GM23338 (cell line): ENCODE data around the gene CCT6B. TPM values are rescaled to one million over a fixed set of nuclear protein-coding genes. Genes with fewer than 3 reads are reported as not detected.

ENCODE experiments used
- ATAC-seq: fragments of 200-7000 bp; cut with Tn5 transposase; 3 replicates; pipeline ENCODE4 v1.9.1; 2020
- DNase-seq: peaks from one replicate; pipeline ENCODE4 v3.0.0-alpha.2; 2015; ENCODE audit warnings: low spot score
- H2AFZ ChIP-seq: fragments of 200-600 bp; sonication (generic); 2 replicates; pipeline ENCODE4 v1.8.0; 2016; ENCODE audit warnings: antibody characterized with exemption, mild to moderate bottlenecking, moderate library complexity
- H3F3A ChIP-seq: fragments of 200-600 bp; sonication (generic); replicated peaks from 2 replicates; pipeline ENCODE4 v1.8.0; 2017; ENCODE audit warnings: antibody characterized with exemption, mixed run types, low read depth
- H3K27ac ChIP-seq: fragments of 200-600 bp; sonication (generic); 2 replicates; pipeline ENCODE4 v1.6.1; 2016; ENCODE audit warnings: low read depth
- H3K27me3 ChIP-seq: fragments of 200-600 bp; sonication (generic); 2 replicates; pipeline ENCODE4 v1.8.0; 2016; ENCODE audit warnings: mild to moderate bottlenecking, mixed run types, moderate library complexity; ENCODE audit not compliant: insufficient read depth
- H3K36me3 ChIP-seq: fragments of 200-600 bp; sonication (generic); 2 replicates; pipeline ENCODE4 v1.8.0; 2016; ENCODE audit warnings: mild to moderate bottlenecking; ENCODE audit not compliant: insufficient read depth
- H3K4me1 ChIP-seq: fragments of 200-600 bp; sonication (generic); 2 replicates; pipeline ENCODE4 v1.8.0; 2016; ENCODE audit warnings: mild to moderate bottlenecking, moderate library complexity; ENCODE audit not compliant: insufficient read depth
- H3K4me2 ChIP-seq: fragments of 200-600 bp; sonication (generic); 2 replicates; pipeline ENCODE4 v1.7.1; 2017; ENCODE audit warnings: mixed run types
- H3K4me3 ChIP-seq: fragments of 200-600 bp; sonication (generic); 2 replicates; pipeline ENCODE4 v1.6.1; 2016; ENCODE audit warnings: mixed run types
- H3K79me2 ChIP-seq: fragments of 200-600 bp; sonication (generic); replicated peaks from 2 replicates; pipeline ENCODE4 v1.8.0; 2017; ENCODE audit warnings: mild to moderate bottlenecking; ENCODE audit not compliant: insufficient read depth
- H3K9me2 ChIP-seq: fragments of 200-600 bp; sonication (generic); 2 replicates; pipeline ENCODE4 v1.8.0; 2017; ENCODE audit not compliant: insufficient read depth
- H4K20me1 ChIP-seq: fragments of 200-600 bp; sonication (generic); replicated peaks from 2 replicates; pipeline ENCODE4 v1.8.0; 2017; ENCODE audit warnings: mild to moderate bottlenecking; ENCODE audit not compliant: insufficient read depth
- H3K27ac Mint-ChIP-seq: 2 replicates; pipeline ENCODE4 v1.8.0; 2020; ENCODE audit warnings: inconsistent platforms, mild to moderate bottlenecking, moderate library complexity, mixed read lengths
- H3K27me3 Mint-ChIP-seq: 3 replicates; pipeline ENCODE4 v1.8.0; 2022; ENCODE audit warnings: low read depth, mild to moderate bottlenecking, moderate library complexity, mixed read lengths, inconsistent platforms; ENCODE audit not compliant: insufficient read depth, poor library complexity
- H3K36me3 Mint-ChIP-seq: 3 replicates; pipeline ENCODE4 v1.8.0; 2021; ENCODE audit warnings: low read depth, mild to moderate bottlenecking, inconsistent platforms, moderate library complexity, mixed read lengths
- H3K4me1 Mint-ChIP-seq: 3 replicates; pipeline ENCODE4 v1.8.0; 2020; ENCODE audit warnings: mild to moderate bottlenecking, inconsistent platforms, mixed read lengths
- H3K4me3 Mint-ChIP-seq: 3 replicates; pipeline ENCODE4 v1.8.0; 2021; ENCODE audit warnings: moderate library complexity, mild to moderate bottlenecking, inconsistent platforms, mixed read lengths
- H3K9me3 Mint-ChIP-seq: 3 replicates; pipeline ENCODE4 v1.8.0; 2020; ENCODE audit warnings: moderate library complexity, mild to moderate bottlenecking, inconsistent platforms, mixed read lengths
- CREB1 ChIP-seq: fragments of 250-450 bp; sonication (Bioruptor Pico); IDR thresholded peaks from 2 replicates; pipeline ENCODE4 v1.5.0; 2020; ENCODE audit warnings: low read depth, mild to moderate bottlenecking, moderate library complexity
- EZH2 ChIP-seq: fragments of 200-600 bp; sonication (generic); IDR thresholded peaks from one replicate; pipeline ENCODE4 v1.8.0; 2017; ENCODE audit warnings: antibody characterized with exemption, mild to moderate bottlenecking, low read depth; ENCODE audit not compliant: unreplicated experiment
- EZH2phosphoT487 ChIP-seq: fragments of 200-600 bp; sonication (generic); IDR thresholded peaks from one replicate; pipeline ENCODE4 v1.8.1; 2018; ENCODE audit warnings: antibody characterized with exemption; ENCODE audit not compliant: unreplicated experiment
- JUNB ChIP-seq: IDR thresholded peaks from one replicate; pipeline ENCODE4 v1.6.1; 2016; ENCODE audit warnings: antibody characterized with exemption; ENCODE audit not compliant: unreplicated experiment
- NANOG ChIP-seq: IDR thresholded peaks from 2 replicates; pipeline ENCODE4 v1.6.1; 2016; ENCODE audit warnings: antibody characterized with exemption, borderline replicate concordance
- POLR2AphosphoS5 ChIP-seq: IDR thresholded peaks from 2 replicates; pipeline ENCODE4 v1.6.1; 2016; ENCODE audit warnings: antibody characterized with exemption, low read depth
- REST ChIP-seq: IDR thresholded peaks from one replicate; pipeline ENCODE4 v1.6.1; 2018; ENCODE audit warnings: antibody characterized with exemption; ENCODE audit not compliant: unreplicated experiment
- STAT1 ChIP-seq: IDR thresholded peaks from one replicate; pipeline ENCODE4 v1.6.1; 2016; ENCODE audit warnings: antibody characterized with exemption; ENCODE audit not compliant: unreplicated experiment
- ZNF114 ChIP-seq: fragments of 250-450 bp; sonication (Bioruptor Pico); IDR thresholded peaks from 2 replicates; pipeline ENCODE4 v1.5.0; 2020; ENCODE audit warnings: mild to moderate bottlenecking, moderate library complexity
- ZNF331 ChIP-seq: fragments of 250-450 bp; sonication (Bioruptor Pico); IDR thresholded peaks from 2 replicates; pipeline ENCODE4 v1.5.0; 2020; ENCODE audit warnings: low read depth, mild to moderate bottlenecking, moderate library complexity
- ZNF462 ChIP-seq: fragments of 250-450 bp; sonication (Bioruptor Pico); IDR thresholded peaks from 2 replicates; pipeline ENCODE4 v1.5.0; 2020; ENCODE audit warnings: mild to moderate bottlenecking, moderate library complexity
- polyA plus RNA-seq: library from polyadenylated mRNA; unstranded; fragments of >200 nt; fragmentation: Nextera tagmentation; extraction: Ambion mirVana; gene quantifications from 2 replicates; pipeline ENCODE4 v1.2.1, GENCODE V29; 2016
- total RNA-seq: library from RNA; depleted of rRNA; stranded (reverse); fragments of >200 nt; shearing (Covaris generic); gene quantifications from 2 replicates; pipeline ENCODE4 v1.2.3, GENCODE V29; 2014
- TF ChIP-seq, protein P1 (sequence below): IDR thresholded peaks from 2 replicates; pipeline ENCODE4 v1.6.1; 2016; ENCODE audit warnings: antibody characterized with exemption
- TF ChIP-seq, protein P2 (sequence below), 2 experiments: fragments of 200-600 bp in 1 of 2; sonication (generic) in 1 of 2; conservative IDR thresholded peaks; 2 replicates each; pipeline versions ENCODE4 v1.5.1 to v1.6.1; 2016 to 2017; ENCODE audit warnings: antibody characterized with exemption in 2 of 2, low read depth in 2 of 2, mild to moderate bottlenecking in 2 of 2, moderate library complexity in 1 of 2

Gene CCT6B
- total and polyA plus RNA-seq, 2 experiments from 2014 or later = 0.94 to 1.1 TPM

DNA sequence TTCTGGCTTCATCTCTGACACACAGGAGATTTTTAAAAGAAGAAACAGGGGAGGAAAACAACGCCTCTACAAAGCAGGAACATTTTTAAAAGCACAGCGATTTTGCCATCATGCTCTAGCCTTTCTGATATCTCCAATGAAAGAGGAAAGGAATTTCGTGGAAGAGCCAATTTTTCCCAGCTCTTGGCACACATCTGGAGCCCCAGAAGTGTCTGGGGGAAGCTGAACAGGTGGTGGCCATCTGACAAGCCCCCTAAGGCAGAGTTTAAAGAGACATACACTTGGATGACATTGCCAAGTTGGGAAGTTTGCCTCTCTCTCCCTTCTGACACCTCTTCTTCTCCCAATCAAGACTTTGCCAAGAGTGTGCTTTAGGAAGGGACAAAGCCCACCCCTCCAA, 82.1 kb downstream of the CCT6B start:
- H3K36me3 Mint-ChIP-seq = no peaks in the 10 kb centered on the region; the same call in 2 of the 3 replicates
- Histone ChIP-seq H3F3A (no peaks in the 10 kb centered on the region), H4K20me1 (no peaks in the 10 kb centered on the region), H3K36me3 (no peaks in the 10 kb centered on the region), H3K4me1 (peaks cover 10% of the 10 kb centered on the region), H2AFZ (no peak overlapping the region), H3K27me3 (no peaks in the 10 kb centered on the region), H3K4me2 (no peak overlapping the region), H3K4me3 (no peak overlapping the region), H3K9me2 (no peaks in the 10 kb centered on the region; the same call in 1 of the 2 replicates), H3K27ac (no peak overlapping the region), H3K79me2 (no peaks in the 10 kb centered on the region)
- ATAC-seq (no peak), DNase-seq (no peak)
- TF ChIP-seq JUNB (no peak), STAT1 (no peak), POLR2AphosphoS5 (no peak), NANOG (no peak), ZNF462 (no peak), EZH2phosphoT487 (no peak), EZH2 (no peak), ZNF331 (CRISPR knock-in tag) (no peak), REST (no peak), CREB1 (CRISPR knock-in tag) (no peak), ZNF114 (CRISPR knock-in tag) (no peak)
- TF ChIP-seq, protein P1, sequence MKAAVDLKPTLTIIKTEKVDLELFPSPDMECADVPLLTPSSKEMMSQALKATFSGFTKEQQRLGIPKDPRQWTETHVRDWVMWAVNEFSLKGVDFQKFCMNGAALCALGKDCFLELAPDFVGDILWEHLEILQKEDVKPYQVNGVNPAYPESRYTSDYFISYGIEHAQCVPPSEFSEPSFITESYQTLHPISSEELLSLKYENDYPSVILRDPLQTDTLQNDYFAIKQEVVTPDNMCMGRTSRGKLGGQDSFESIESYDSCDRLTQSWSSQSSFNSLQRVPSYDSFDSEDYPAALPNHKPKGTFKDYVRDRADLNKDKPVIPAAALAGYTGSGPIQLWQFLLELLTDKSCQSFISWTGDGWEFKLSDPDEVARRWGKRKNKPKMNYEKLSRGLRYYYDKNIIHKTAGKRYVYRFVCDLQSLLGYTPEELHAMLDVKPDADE = no peak
- TF ChIP-seq, protein P2, sequence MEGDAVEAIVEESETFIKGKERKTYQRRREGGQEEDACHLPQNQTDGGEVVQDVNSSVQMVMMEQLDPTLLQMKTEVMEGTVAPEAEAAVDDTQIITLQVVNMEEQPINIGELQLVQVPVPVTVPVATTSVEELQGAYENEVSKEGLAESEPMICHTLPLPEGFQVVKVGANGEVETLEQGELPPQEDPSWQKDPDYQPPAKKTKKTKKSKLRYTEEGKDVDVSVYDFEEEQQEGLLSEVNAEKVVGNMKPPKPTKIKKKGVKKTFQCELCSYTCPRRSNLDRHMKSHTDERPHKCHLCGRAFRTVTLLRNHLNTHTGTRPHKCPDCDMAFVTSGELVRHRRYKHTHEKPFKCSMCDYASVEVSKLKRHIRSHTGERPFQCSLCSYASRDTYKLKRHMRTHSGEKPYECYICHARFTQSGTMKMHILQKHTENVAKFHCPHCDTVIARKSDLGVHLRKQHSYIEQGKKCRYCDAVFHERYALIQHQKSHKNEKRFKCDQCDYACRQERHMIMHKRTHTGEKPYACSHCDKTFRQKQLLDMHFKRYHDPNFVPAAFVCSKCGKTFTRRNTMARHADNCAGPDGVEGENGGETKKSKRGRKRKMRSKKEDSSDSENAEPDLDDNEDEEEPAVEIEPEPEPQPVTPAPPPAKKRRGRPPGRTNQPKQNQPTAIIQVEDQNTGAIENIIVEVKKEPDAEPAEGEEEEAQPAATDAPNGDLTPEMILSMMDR (conservative IDR thresholded peaks at IDR 0.05; ENCODE audit: low read depth in 2 of 2) = no peak
- no peaks in the 10 kb centered on the region; the same call in 2 of the 3 replicates for H3K9me3 Mint-ChIP-seq
- no peak overlapping the region for H3K4me3 Mint-ChIP-seq
- peaks cover 16% of the 10 kb centered on the region for H3K4me1 Mint-ChIP-seq
- no peak overlapping the region for H3K27ac Mint-ChIP-seq
- H3K27me3 Mint-ChIP-seq = peaks cover 14% of the 10 kb centered on the region
